22Rv1 (cell line): Measurements from ENCODE around the gene DTNB.

Experiments used
- CTCF ChIP-seq: fragments of 450-650 bp; IDR thresholded peaks from 2 replicates; pipeline ENCODE4 v1.5.1; 2017; ENCODE audit warnings: mild to moderate bottlenecking
- ZFX ChIP-seq: fragments of 450-650 bp; IDR thresholded peaks from 2 replicates; pipeline ENCODE4 v1.6.1; 2017; ENCODE audit warnings: antibody characterized with exemption, borderline replicate concordance

GRCh38 chr2:25362434-25363145 lies 310.8 kb downstream of the DTNB start:
- TF ChIP-seq CTCF (no peak), ZFX (no peak)
